Liver (tissue), 3 donors: ENCODE measurements around the gene DGCR2.

Experiments used
- CTCF ChIP-seq: fragments of 150-350 bp; IDR thresholded peaks from 2 replicates; pipeline ENCODE4 v1.5.1; 2017; ENCODE audit warnings: improper control_type of control experiment, low read depth, low read length; ENCODE audit not compliant: missing input control
- EGR1 ChIP-seq, 2 donors: IDR thresholded peaks; 2 replicates each; pipeline ENCODE4 v1.6.1; 2016 to 2018; ENCODE audit warnings: antibody characterized with exemption in 2 of 2, low read depth in 2 of 2
- FOXA1 ChIP-seq: IDR thresholded peaks from 2 replicates; pipeline ENCODE4 v1.6.1; 2016; ENCODE audit warnings: antibody characterized with exemption
- GABPA ChIP-seq, 2 donors: IDR thresholded peaks in 1 of 2; conservative IDR thresholded peaks in 1 of 2; 2 replicates each; pipeline ENCODE4 v1.6.1; 2016; ENCODE audit warnings: antibody characterized with exemption in 2 of 2, mild to moderate bottlenecking in 1 of 2, moderate library complexity in 1 of 2
- HNF4A ChIP-seq, 2 donors: conservative IDR thresholded peaks; 2 replicates each; pipeline ENCODE4 v1.6.1; 2016; ENCODE audit warnings: antibody characterized with exemption in 2 of 2, mild to moderate bottlenecking in 2 of 2
- JUND ChIP-seq, 2 donors: IDR thresholded peaks; 2 replicates each; pipeline ENCODE4 v1.6.1; 2016; ENCODE audit warnings: antibody characterized with exemption in 2 of 2
- MAX ChIP-seq: IDR thresholded peaks from 2 replicates; pipeline ENCODE4 v1.6.1; 2016; ENCODE audit warnings: antibody characterized with exemption
- NR2F2 ChIP-seq: IDR thresholded peaks from 2 replicates; pipeline ENCODE4 v1.6.1; 2016; ENCODE audit warnings: antibody characterized with exemption
- RAD21 ChIP-seq, 2 donors: IDR thresholded peaks; 2 replicates each; pipeline ENCODE4 v1.6.1; 2016; ENCODE audit warnings: antibody characterized with exemption in 2 of 2, mild to moderate bottlenecking in 2 of 2
- RXRA ChIP-seq, 2 donors: IDR thresholded peaks; 2 replicates each; pipeline ENCODE4 v1.6.1; 2017 to 2018; ENCODE audit warnings: antibody characterized with exemption in 2 of 2, mild to moderate bottlenecking in 1 of 2
- TAF1 ChIP-seq: conservative IDR thresholded peaks from 2 replicates; pipeline ENCODE4 v1.6.1; 2016; ENCODE audit warnings: antibody characterized with exemption, mild to moderate bottlenecking
- YY1 ChIP-seq: IDR thresholded peaks from 2 replicates; pipeline ENCODE4 v1.6.1; 2016; ENCODE audit warnings: antibody characterized with exemption, mild to moderate bottlenecking
- TF ChIP-seq, protein P1 (sequence below): IDR thresholded peaks from 2 replicates; pipeline ENCODE4 v1.6.1; 2016; ENCODE audit warnings: antibody characterized with exemption
- donor health status: healthy.
- donor health status: healthy.

GRCh38 chr22:19045094-19045493 is 77.1 kb downstream of the DGCR2 start:
- no peak for TF ChIP-seq NR2F2
- TF ChIP-seq CTCF: no peak
- no peak for TF ChIP-seq MAX
- TF ChIP-seq RAD21 (IDR thresholded peaks at IDR 0.05): no peak
- no peak for TF ChIP-seq EGR1 (IDR thresholded peaks at IDR 0.05; ENCODE audit: low read depth in 2 of 2)
- no peak for TF ChIP-seq RXRA (IDR thresholded peaks at IDR 0.05)
- no peak for TF ChIP-seq YY1
- no peak for TF ChIP-seq GABPA (IDR thresholded peaks at IDR 0.05 in 1 of 2, conservative IDR thresholded peaks at IDR 0.05 in 1 of 2)
- TF ChIP-seq HNF4A (conservative IDR thresholded peaks at IDR 0.05): peak in 1 of 2 donors; percentile 25
- no peak for TF ChIP-seq JUND (IDR thresholded peaks at IDR 0.05)
- no peak for TF ChIP-seq TAF1
- TF ChIP-seq FOXA1: no peak
- TF ChIP-seq, protein P1, sequence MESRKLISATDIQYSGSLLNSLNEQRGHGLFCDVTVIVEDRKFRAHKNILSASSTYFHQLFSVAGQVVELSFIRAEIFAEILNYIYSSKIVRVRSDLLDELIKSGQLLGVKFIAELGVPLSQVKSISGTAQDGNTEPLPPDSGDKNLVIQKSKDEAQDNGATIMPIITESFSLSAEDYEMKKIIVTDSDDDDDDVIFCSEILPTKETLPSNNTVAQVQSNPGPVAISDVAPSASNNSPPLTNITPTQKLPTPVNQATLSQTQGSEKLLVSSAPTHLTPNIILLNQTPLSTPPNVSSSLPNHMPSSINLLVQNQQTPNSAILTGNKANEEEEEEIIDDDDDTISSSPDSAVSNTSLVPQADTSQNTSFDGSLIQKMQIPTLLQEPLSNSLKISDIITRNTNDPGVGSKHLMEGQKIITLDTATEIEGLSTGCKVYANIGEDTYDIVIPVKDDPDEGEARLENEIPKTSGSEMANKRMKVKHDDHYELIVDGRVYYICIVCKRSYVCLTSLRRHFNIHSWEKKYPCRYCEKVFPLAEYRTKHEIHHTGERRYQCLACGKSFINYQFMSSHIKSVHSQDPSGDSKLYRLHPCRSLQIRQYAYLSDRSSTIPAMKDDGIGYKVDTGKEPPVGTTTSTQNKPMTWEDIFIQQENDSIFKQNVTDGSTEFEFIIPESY: no peak
